Activated naive CD4-positive, alpha-beta T cell treated with anti-CD3 and anti-CD28 coated beads, Interleukin-2, amount 10 ng/mL, durations not matched to agents 7 days and 5 days (primary cell): ENCODE measurements around the gene PANK4.

Experiments used
- CTCF ChIA-PET: fragments of 350-600 bp; sonication (Branson Sonifier 250); formaldehyde crosslinking; loops from one replicate; lab custom pipeline; 2021; ENCODE audit warnings: antibody characterized with exemption; lab: Charles Lee
- DNase-seq: peaks from one replicate; pipeline ENCODE4 v3.0.0-alpha.2; 2020
- H3K27ac Mint-ChIP-seq: one replicate; pipeline ENCODE4 v1.8.0; 2021; ENCODE audit warnings: mild to moderate bottlenecking, moderate library complexity, mixed read lengths
- H3K27me3 Mint-ChIP-seq: one replicate; pipeline ENCODE4 v1.8.0; 2021; ENCODE audit warnings: mild to moderate bottlenecking, mixed read lengths
- H3K36me3 Mint-ChIP-seq: one replicate; pipeline ENCODE4 v1.8.0; 2021; ENCODE audit warnings: mixed read lengths
- H3K4me1 Mint-ChIP-seq: one replicate; pipeline ENCODE4 v1.8.0; 2021; ENCODE audit warnings: mixed read lengths
- H3K4me3 Mint-ChIP-seq: one replicate; pipeline ENCODE4 v1.8.0; 2021; ENCODE audit warnings: mild to moderate bottlenecking, moderate library complexity, mixed read lengths
- H3K9me3 Mint-ChIP-seq: one replicate; pipeline ENCODE4 v1.8.0; 2021; ENCODE audit warnings: mixed read lengths

The PANK4 gene

GRCh38 chr1:2513939-2514652 is 12.3 kb downstream of the PANK4 start:
- no peak for DNase-seq
- Mint-ChIP-seq H3K36me3 (peaks cover 40% of the 10 kb centered on the region), H3K4me1 (no peaks in the 10 kb centered on the region), H3K27ac (peak overlapping the region; percentile 71), H3K9me3 (no peaks in the 10 kb centered on the region), H3K4me3 (no peak overlapping the region), H3K27me3 (no peaks in the 10 kb centered on the region)
- CTCF ChIA-PET, result no interaction called here

- CTCF ChIA-PET, result no interaction called here
- no peaks in the 10 kb centered on the region for H3K9me3 Mint-ChIP-seq
- H3K4me1 Mint-ChIP-seq, result no peaks in the 10 kb centered on the region
- no peaks in the 10 kb centered on the region for H3K27me3 Mint-ChIP-seq
- H3K4me3 Mint-ChIP-seq, result no peak overlapping the region
- no peak overlapping the region for H3K27ac Mint-ChIP-seq
- no peak for DNase-seq
- peaks cover 43% of the 10 kb centered on the region for H3K36me3 Mint-ChIP-seq
These were observed 13.5 kb downstream of the PANK4 start for GRCh38 chr1:2512862-2513421.

GRCh38 chr1:2510366-2511155 is 15.8 kb downstream of the PANK4 start:
- no peak for DNase-seq
- no peaks in the 10 kb centered on the region for H3K9me3 Mint-ChIP-seq
- CTCF ChIA-PET, result no interaction called here
- H3K27ac Mint-ChIP-seq, result no peak overlapping the region
- no peak overlapping the region for H3K4me3 Mint-ChIP-seq
- no peaks in the 10 kb centered on the region for H3K4me1 Mint-ChIP-seq
- no peaks in the 10 kb centered on the region for H3K27me3 Mint-ChIP-seq
- peaks cover 34% of the 10 kb centered on the region for H3K36me3 Mint-ChIP-seq

GRCh38 chr1:2509589-2509988 is 16.8 kb downstream of the PANK4 start:
- no peaks in the 10 kb centered on the region for H3K27me3 Mint-ChIP-seq
- CTCF ChIA-PET, result no interaction called here
- no peaks in the 10 kb centered on the region for H3K4me1 Mint-ChIP-seq
- H3K27ac Mint-ChIP-seq, result no peak overlapping the region
- no peaks in the 10 kb centered on the region for H3K9me3 Mint-ChIP-seq
- no peak for DNase-seq
- peaks cover 31% of the 10 kb centered on the region for H3K36me3 Mint-ChIP-seq
- H3K4me3 Mint-ChIP-seq, result no peak overlapping the region

- H3K4me1 Mint-ChIP-seq, result no peaks in the 10 kb centered on the region
- H3K4me3 Mint-ChIP-seq, result no peak overlapping the region
- CTCF ChIA-PET, result no interaction called here
- H3K27ac Mint-ChIP-seq, result no peak overlapping the region
- DNase-seq, result no peak
- H3K27me3 Mint-ChIP-seq, result no peaks in the 10 kb centered on the region
- no peaks in the 10 kb centered on the region for H3K9me3 Mint-ChIP-seq
- H3K36me3 Mint-ChIP-seq, result peaks cover 29% of the 10 kb centered on the region
These were observed 17.6 kb downstream of the PANK4 start for GRCh38 chr1:2508751-2509150.

- Mint-ChIP-seq H3K36me3 (peaks cover 27% of the 10 kb centered on the region), H3K4me1 (no peaks in the 10 kb centered on the region), H3K4me3 (no peak overlapping the region), H3K9me3 (no peaks in the 10 kb centered on the region), H3K27ac (no peak overlapping the region), H3K27me3 (no peaks in the 10 kb centered on the region)
- DNase-seq, result no peak
- CTCF ChIA-PET, result no interaction called here
These were observed 18.2 kb downstream of the PANK4 start for GRCh38 chr1:2508180-2508579.

GRCh38 chr1:2507744-2508155 is 18.6 kb downstream of the PANK4 start:
- CTCF ChIA-PET, result no interaction called here
- Mint-ChIP-seq H3K4me1 (no peaks in the 10 kb centered on the region), H3K9me3 (no peaks in the 10 kb centered on the region), H3K36me3 (peaks cover 24% of the 10 kb centered on the region), H3K27me3 (no peaks in the 10 kb centered on the region), H3K27ac (no peak overlapping the region), H3K4me3 (no peak overlapping the region)
- no peak for DNase-seq

- Mint-ChIP-seq H3K9me3 (no peaks in the 10 kb centered on the region), H3K36me3 (peaks cover 22% of the 10 kb centered on the region), H3K27me3 (no peaks in the 10 kb centered on the region), H3K27ac (no peak overlapping the region), H3K4me1 (no peaks in the 10 kb centered on the region), H3K4me3 (no peak overlapping the region)
- CTCF ChIA-PET, result no interaction called here
- DNase-seq, result no peak
These were observed 19.4 kb downstream of the PANK4 start for GRCh38 chr1:2506901-2507565.

- Mint-ChIP-seq H3K36me3 (peaks cover 17% of the 10 kb centered on the region), H3K27me3 (no peaks in the 10 kb centered on the region), H3K4me3 (no peak overlapping the region), H3K9me3 (no peaks in the 10 kb centered on the region), H3K4me1 (no peaks in the 10 kb centered on the region), H3K27ac (no peak overlapping the region)
- no peak for DNase-seq
- CTCF ChIA-PET, result no interaction called here
These were observed 20.2 kb downstream of the PANK4 start for GRCh38 chr1:2506007-2506860.

- Mint-ChIP-seq H3K36me3 (peaks cover 16% of the 10 kb centered on the region), H3K4me1 (peaks cover 2% of the 10 kb centered on the region), H3K9me3 (no peaks in the 10 kb centered on the region), H3K4me3 (no peak overlapping the region), H3K27ac (no peak overlapping the region), H3K27me3 (no peaks in the 10 kb centered on the region)
- CTCF ChIA-PET, result no interaction called here
- DNase-seq, result no peak
These were observed 20.9 kb downstream of the PANK4 start for GRCh38 chr1:2505461-2505994.

GRCh38 chr1:2504949-2505272 is 21.5 kb downstream of the PANK4 start:
- H3K9me3 Mint-ChIP-seq, result no peaks in the 10 kb centered on the region
- no peak overlapping the region for H3K4me3 Mint-ChIP-seq
- DNase-seq, result no peak
- CTCF ChIA-PET, result no interaction called here
- peaks cover 8% of the 10 kb centered on the region for H3K4me1 Mint-ChIP-seq
- no peak overlapping the region for H3K27ac Mint-ChIP-seq
- peaks cover 13% of the 10 kb centered on the region for H3K36me3 Mint-ChIP-seq
- no peaks in the 10 kb centered on the region for H3K27me3 Mint-ChIP-seq

GRCh38 chr1:2504225-2504948 is 22.0 kb downstream of the PANK4 start:
- no peak overlapping the region for H3K27ac Mint-ChIP-seq
- H3K4me3 Mint-ChIP-seq, result no peak overlapping the region
- H3K9me3 Mint-ChIP-seq, result no peaks in the 10 kb centered on the region
- peaks cover 13% of the 10 kb centered on the region for H3K4me1 Mint-ChIP-seq
- no peaks in the 10 kb centered on the region for H3K27me3 Mint-ChIP-seq
- no peak for DNase-seq
- peaks cover 11% of the 10 kb centered on the region for H3K36me3 Mint-ChIP-seq
- CTCF ChIA-PET, result no interaction called here

- Mint-ChIP-seq H3K27ac (peak overlapping the region; percentile 7), H3K4me1 (peaks cover 18% of the 10 kb centered on the region), H3K36me3 (peaks cover 6% of the 10 kb centered on the region), H3K4me3 (no peak overlapping the region), H3K9me3 (no peaks in the 10 kb centered on the region), H3K27me3 (no peaks in the 10 kb centered on the region)
- no peak for DNase-seq
- CTCF ChIA-PET, result no interaction called here
These were observed 22.7 kb downstream of the PANK4 start for GRCh38 chr1:2503554-2504224.
